GM20000 (cell line): ENCODE data around the gene UNC119B.

Experiments used
- DNase-seq: peaks from one replicate; pipeline ENCODE4 v3.0.0; 2012; ENCODE audit warnings: low spot score
- CTCF ChIP-seq: IDR thresholded peaks from 2 replicates; pipeline ENCODE4 v1.5.1; 2012; ENCODE audit warnings: mild to moderate bottlenecking, control low read depth; ENCODE audit errors: extremely low read depth, missing control alignments

The UNC119B gene

GRCh38 chr12:120762086-120762485 lies 51.8 kb downstream of the UNC119B start:
- no peak for TF ChIP-seq CTCF
- no peak for DNase-seq

- TF ChIP-seq CTCF: no peak
- no peak for DNase-seq
Measured at GRCh38 chr12:120763250-120763649, 53.0 kb downstream of the UNC119B start.

GRCh38 chr12:120764816-120765215 lies 54.6 kb downstream of the UNC119B start:
- DNase-seq: no peak
- no peak for TF ChIP-seq CTCF

- TF ChIP-seq CTCF: no peak
- no peak for DNase-seq
Measured at GRCh38 chr12:120766566-120766965, 56.3 kb downstream of the UNC119B start.

GRCh38 chr12:120767071-120768024 lies 57.1 kb downstream of the UNC119B start:
- no peak for TF ChIP-seq CTCF
- DNase-seq: no peak

GRCh38 chr12:120771097-120771496 lies 60.8 kb downstream of the UNC119B start:
- TF ChIP-seq CTCF: no peak
- DNase-seq: no peak
